Right atrium auricular region (tissue), 2 donors: ENCODE data around the gene EFNA1. TPM values are rescaled to one million over a fixed set of nuclear protein-coding genes. Genes with fewer than 3 reads are reported as not detected.

Experiments used
- DNase-seq: peaks from one replicate; pipeline ENCODE4 v3.0.0-alpha.2; 2019; ENCODE audit warnings: low spot score
- H3K27ac ChIP-seq, 2 donors: fragments of 200-600 bp; sonication (generic); 1 replicate in 1 of 2; 2 replicates in 1 of 2; pipeline ENCODE4 v1.5.1; 2016 to 2019
- H3K27me3 ChIP-seq, 2 donors: fragments of 200-600 bp; sonication (generic); one replicate each; pipeline versions ENCODE4 v1.5.1 to v1.6.0; 2017 to 2019
- H3K36me3 ChIP-seq: fragments of 200-600 bp; sonication (generic); one replicate; pipeline ENCODE4 v1.5.1; 2016
- H3K4me1 ChIP-seq, 2 donors: fragments of 200-600 bp; sonication (generic); one replicate each; pipeline versions ENCODE4 v1.5.1 to v1.6.0; 2017 to 2019
- H3K4me3 ChIP-seq, 2 donors: fragments of 200-600 bp; sonication (generic); 1 replicate in 1 of 2; 2 replicates in 1 of 2; pipeline ENCODE4 v1.5.1; 2017 to 2019; ENCODE audit warnings: mild to moderate bottlenecking in 1 of 2, moderate library complexity in 1 of 2
- H3K9me3 ChIP-seq, 2 donors: fragments of 200-600 bp; sonication (generic); one replicate each; pipeline ENCODE4 v1.5.1; 2019
- total RNA-seq, 2 donors: library from RNA; depleted of rRNA; stranded (reverse); fragments of >200 nt; gene quantifications; one replicate each; pipeline ENCODE4 v1.1.0, GENCODE V29; 2016
- TF ChIP-seq, protein P1 (sequence below), 2 donors: fragments of 200-600 bp; sonication (generic); IDR thresholded peaks; one replicate each; pipeline ENCODE4 v1.5.1; 2019; ENCODE audit warnings: antibody characterized with exemption in 2 of 2

The EFNA1 gene
- total RNA-seq, 2 donors from 2014 or later, result 24.8 to 41.4 TPM

DNA sequence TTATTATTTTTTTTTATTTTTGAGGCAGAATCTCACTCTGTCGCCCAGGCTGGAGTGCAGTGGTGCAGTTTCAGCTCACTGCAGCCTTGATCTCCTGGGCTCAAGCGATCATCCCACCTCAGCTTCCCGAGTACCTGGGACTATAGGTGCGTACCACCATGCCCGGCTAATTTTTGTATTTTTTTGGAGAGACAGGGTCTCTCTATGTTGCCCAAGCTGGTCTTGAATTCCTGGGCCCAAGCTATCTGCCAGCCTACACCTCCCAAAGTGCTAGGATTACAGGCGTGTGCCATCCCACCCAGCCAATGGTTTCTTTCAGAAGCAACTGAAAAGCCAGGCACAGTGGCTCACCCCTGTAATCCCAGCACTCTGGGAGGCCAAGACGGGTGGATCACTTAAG, 43.1 kb downstream of the EFNA1 start:
- Histone ChIP-seq H3K27ac (no peak overlapping the region), H3K9me3 (no peaks in the 10 kb centered on the region), H3K27me3 (peaks cover 0 to 8% of the 10 kb centered on the region in 2 donors), H3K4me3 (no peak overlapping the region), H3K36me3 (peaks cover 16% of the 10 kb centered on the region), H3K4me1 (peaks cover 0 to 43% of the 10 kb centered on the region in 2 donors)
- TF ChIP-seq, protein P1, sequence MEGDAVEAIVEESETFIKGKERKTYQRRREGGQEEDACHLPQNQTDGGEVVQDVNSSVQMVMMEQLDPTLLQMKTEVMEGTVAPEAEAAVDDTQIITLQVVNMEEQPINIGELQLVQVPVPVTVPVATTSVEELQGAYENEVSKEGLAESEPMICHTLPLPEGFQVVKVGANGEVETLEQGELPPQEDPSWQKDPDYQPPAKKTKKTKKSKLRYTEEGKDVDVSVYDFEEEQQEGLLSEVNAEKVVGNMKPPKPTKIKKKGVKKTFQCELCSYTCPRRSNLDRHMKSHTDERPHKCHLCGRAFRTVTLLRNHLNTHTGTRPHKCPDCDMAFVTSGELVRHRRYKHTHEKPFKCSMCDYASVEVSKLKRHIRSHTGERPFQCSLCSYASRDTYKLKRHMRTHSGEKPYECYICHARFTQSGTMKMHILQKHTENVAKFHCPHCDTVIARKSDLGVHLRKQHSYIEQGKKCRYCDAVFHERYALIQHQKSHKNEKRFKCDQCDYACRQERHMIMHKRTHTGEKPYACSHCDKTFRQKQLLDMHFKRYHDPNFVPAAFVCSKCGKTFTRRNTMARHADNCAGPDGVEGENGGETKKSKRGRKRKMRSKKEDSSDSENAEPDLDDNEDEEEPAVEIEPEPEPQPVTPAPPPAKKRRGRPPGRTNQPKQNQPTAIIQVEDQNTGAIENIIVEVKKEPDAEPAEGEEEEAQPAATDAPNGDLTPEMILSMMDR (IDR thresholded peaks at IDR 0.05), result no peak
- DNase-seq, result peak; percentile 40

DNA sequence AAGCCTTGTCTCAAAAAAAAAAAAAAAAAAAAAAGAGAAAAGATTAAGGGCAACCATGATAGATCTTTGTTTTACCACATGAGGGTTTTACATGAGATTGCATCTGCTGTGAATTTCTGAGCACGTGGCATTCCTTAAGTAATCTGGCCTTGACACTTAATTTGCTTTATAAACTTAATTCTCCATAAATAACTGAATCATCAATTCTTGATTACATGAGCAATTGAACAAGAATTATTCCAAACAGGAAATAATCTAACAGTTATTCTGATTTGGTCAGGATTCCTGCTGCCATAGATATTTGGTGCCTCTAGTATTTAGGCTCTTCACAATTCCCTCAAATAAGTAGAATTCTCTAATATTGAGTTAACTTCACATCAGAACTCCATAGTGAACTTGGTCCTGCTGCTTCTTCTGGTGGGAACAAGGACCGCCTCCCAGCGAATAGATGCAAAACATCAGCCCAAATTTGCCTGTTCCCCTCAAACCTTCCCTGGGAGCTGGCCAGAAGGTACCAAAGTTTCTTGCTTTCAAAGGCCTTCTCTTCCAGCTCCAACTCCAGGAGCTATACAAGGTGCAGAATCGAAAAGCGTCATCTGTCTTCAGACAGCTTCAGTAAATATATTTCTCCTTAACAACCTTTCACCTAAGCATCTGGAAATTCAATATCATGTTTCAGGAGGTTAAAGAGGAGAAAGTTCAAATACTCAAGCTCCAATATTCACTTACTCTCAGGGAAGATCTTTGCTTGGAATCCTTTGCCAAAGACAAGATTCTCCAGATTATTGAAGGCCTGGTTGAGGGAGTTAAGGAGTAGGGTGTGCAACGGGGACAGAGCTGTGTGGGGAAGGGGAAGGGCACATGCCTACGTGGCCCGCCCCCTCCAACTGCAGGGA, 44.4 kb downstream of the EFNA1 start:
- Histone ChIP-seq H3K36me3 (peaks cover 16% of the 10 kb centered on the region), H3K27me3 (peaks cover 0 to 8% of the 10 kb centered on the region in 2 donors), H3K4me3 (peak overlapping the region; percentile 88 to 93), H3K9me3 (no peaks in the 10 kb centered on the region), H3K27ac (peak overlapping the region; percentile 96), H3K4me1 (peaks cover 0 to 38% of the 10 kb centered on the region in 2 donors)
- no peak for DNase-seq
- TF ChIP-seq, protein P1 (IDR thresholded peaks at IDR 0.05), result no peak

DNA sequence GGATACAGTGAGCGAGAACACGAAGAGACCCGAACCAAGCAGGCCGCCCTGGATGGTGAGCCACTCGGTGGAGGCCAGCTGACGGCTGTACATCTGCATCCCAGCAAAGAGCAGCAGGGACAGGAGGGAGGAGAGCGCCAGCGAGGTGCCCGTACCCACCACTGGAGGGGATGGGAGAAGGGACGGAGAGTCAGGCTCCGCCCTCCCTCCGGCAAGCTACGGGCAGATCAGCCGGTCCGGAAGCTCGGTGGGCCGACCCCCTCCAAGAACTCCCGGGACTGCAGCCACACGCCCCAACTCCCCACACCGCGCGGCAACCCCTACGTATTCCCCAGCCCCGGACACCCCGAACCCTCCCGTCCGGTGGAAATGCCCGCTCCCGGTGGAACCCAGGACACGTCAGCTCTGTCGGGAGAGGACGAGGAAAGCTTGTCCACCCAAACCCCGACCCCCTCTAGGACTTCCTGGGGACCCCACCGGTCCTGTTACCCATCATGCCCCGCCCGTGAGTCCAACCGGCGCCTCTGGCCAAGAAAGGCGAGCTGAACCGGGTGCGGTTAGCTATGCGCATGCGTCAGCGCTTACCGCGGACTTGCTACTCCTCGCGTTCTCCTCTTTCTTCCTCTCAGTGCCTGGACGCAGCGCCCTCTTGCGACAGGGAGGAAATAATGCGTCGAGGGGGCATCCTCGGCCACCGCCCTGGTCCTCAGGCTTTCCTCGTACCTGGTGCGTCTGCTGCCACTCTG, 45.2 kb downstream of the EFNA1 start, which contains the start of gene KRTCAP2:
TSS of gene KRTCAP2 (minus strand) at position 573 of the 746 bp plus-strand sequence. CDS start at position 493, 80 bp downstream.
- Histone ChIP-seq H3K36me3 (peaks cover 16% of the 10 kb centered on the region), H3K27me3 (peaks cover 0 to 8% of the 10 kb centered on the region in 2 donors), H3K9me3 (no peaks in the 10 kb centered on the region), H3K4me1 (peaks cover 0 to 29% of the 10 kb centered on the region in 2 donors), H3K27ac (peak within 1 kb of the TSS; percentile 96), H3K4me3 (peak within 1 kb of the TSS; percentile 88 to 93)
- TF ChIP-seq, protein P1 (IDR thresholded peaks at IDR 0.05), result peak; percentile 88 to 96
- peak; percentile 96 for DNase-seq

DNA sequence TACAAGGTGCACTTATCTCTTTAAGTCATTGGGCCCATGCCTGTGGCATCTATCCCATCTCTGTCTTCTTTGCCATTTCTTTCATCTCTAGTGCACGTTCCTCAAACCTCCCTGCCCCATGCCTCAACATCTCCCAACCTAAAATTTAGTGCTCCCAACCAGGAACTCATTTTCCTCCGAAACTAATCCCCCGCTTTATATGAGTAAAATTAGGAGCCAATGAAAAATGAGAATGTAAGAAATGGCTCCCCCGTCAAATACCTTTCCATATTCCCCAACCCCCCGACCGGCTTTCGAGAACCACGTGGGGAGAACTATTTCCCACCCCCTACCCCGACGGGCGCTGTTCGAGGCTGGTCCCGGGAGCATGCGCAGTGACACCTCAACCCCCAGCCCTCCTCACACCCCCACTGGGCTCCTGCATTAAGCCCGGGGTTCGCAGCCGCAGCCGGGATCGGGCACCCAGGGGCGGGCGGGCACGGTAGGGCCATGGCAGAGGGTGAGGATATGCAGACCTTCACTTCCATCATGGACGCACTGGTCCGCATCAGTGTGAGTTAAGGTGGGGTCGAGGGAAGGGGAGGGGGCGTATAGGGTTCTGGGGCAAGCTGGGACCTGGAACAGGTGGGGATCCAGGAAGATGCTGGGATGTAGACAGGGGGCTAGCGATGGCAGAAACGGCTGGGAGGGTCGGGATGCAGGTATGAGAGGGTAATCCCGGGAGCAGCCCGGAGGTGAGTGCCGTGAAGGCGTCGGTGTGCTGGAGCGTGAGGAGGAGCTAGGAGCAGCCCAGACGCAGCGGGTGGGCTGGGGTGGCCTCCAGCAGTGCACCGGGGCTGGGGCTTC, 46.0 kb downstream of the EFNA1 start, which contains the start of gene TRIM46:
TSS of gene TRIM46 (plus strand) at position 372 of the 846 bp plus-strand sequence. CDS start at position 490, 118 bp downstream.
- peaks cover 0 to 8% of the 10 kb centered on the region in 2 donors for H3K27me3 ChIP-seq
- H3K36me3 ChIP-seq, result peaks cover 15% of the 10 kb centered on the region
- peak; percentile 55 for DNase-seq
- peaks cover 0 to 27% of the 10 kb centered on the region in 2 donors for H3K4me1 ChIP-seq
- peak within 1 kb of the TSS; percentile 96 for H3K27ac ChIP-seq
- peak within 1 kb of the TSS; percentile 88 to 93 for H3K4me3 ChIP-seq
- no peaks in the 10 kb centered on the region for H3K9me3 ChIP-seq
- TF ChIP-seq, protein P1 (IDR thresholded peaks at IDR 0.05), result peak in 1 of 2 donors; percentile 31
